AG04450 (cell line): Measurements from ENCODE around the gene KRT4. TPM values are rescaled to one million over a fixed set of nuclear protein-coding genes. Genes with fewer than 3 reads are reported as not detected.
"Not testable (repeated sequence)": the region's sequence is repeated elsewhere in the genome, so short reads cannot be mapped to it uniquely, and the experiment has no call there.

Experiments
- CTCF ChIA-PET: fragments of 300-600, 350-600 bp; formaldehyde crosslinking; extraction: SDS; loops from one replicate; lab custom pipeline; 2022; ENCODE audit warnings: antibody characterized with exemption, inconsistent platforms; lab: Charles Lee
- POLR2A ChIA-PET: fragments of 350-600 bp; formaldehyde crosslinking; extraction: SDS; loops from one replicate; lab custom pipeline; 2021; ENCODE audit warnings: antibody characterized with exemption, inconsistent platforms; lab: Yijun Ruan, JAX
- DNase-seq: peaks from one replicate; pipeline ENCODE4 v3.0.0-alpha.2; 2011; ENCODE audit warnings: low read depth, low spot score
- H3K27ac ChIP-seq: one replicate; pipeline ENCODE4 v1.5.1; 2012; ENCODE audit warnings: low read depth, low read length, control low read depth
- H3K27me3 ChIP-seq: one replicate; pipeline ENCODE4 v1.6.0; 2012; ENCODE audit warnings: low read length; ENCODE audit not compliant: control insufficient read depth, insufficient read depth
- H3K4me3 ChIP-seq: 2 replicates; pipeline ENCODE4 v1.5.1; 2011; ENCODE audit warnings: mild to moderate bottlenecking, low read depth, low read length, control low read depth
- H3K9me3 ChIP-seq: 2 replicates; pipeline ENCODE4 v1.5.1; 2012; ENCODE audit warnings: low read length; ENCODE audit not compliant: control insufficient read depth, insufficient read depth
- CTCF ChIP-seq: IDR thresholded peaks from 2 replicates; pipeline ENCODE4 v1.5.1; 2011; ENCODE audit warnings: low read depth, low read length, control low read depth, inconsistent platforms
- polyA plus RNA-seq: library from polyadenylated mRNA; depleted of rRNA; stranded (reverse); fragments of >200 nt; gene quantifications from 2 replicates; pipeline ENCODE4 v1.2.3, GENCODE V29; 2011

KRT4 gene
- polyA plus RNA-seq, 1 experiment, result 0.16 TPM

GRCh38 chr12:52765702-52766101 is 48.2 kb downstream of the KRT4 start:
- ChIA-PET CTCF (no interaction called here), POLR2A (no interaction called here)
- TF ChIP-seq CTCF, result no peak
- H3K9me3 ChIP-seq, result peaks cover 1% of the 10 kb centered on the region; the same call in 1 of the 2 replicates
- no peak overlapping the region for H3K4me3 ChIP-seq
- no peak overlapping the region for H3K27ac ChIP-seq
- no peaks in the 10 kb centered on the region for H3K27me3 ChIP-seq
- no peak for DNase-seq

- no peak overlapping the region for H3K27ac ChIP-seq
- DNase-seq, result no peak
- CTCF ChIA-PET, result no interaction called here
- H3K9me3 ChIP-seq, result peaks cover 10% of the 10 kb centered on the region; the same call in 1 of the 2 replicates
- no peak for TF ChIP-seq CTCF
- POLR2A ChIA-PET, result no interaction called here
- no peak overlapping the region for H3K4me3 ChIP-seq
- no peaks in the 10 kb centered on the region for H3K27me3 ChIP-seq
Measured at GRCh38 chr12:52763991-52764390, 49.9 kb downstream of the KRT4 start.

- Histone ChIP-seq H3K4me3 (no peak overlapping the region), H3K27me3 (no peaks in the 10 kb centered on the region), H3K9me3 (peaks cover 10% of the 10 kb centered on the region; the same call in 1 of the 2 replicates), H3K27ac (no peak overlapping the region)
- no peak for TF ChIP-seq CTCF
- ChIA-PET CTCF (no interaction called here), POLR2A (interaction anchor here (0.6 kb wide), 1 partner anchor 17 kb away, joined by 3 read pairs; no protein-coding TSS in a partner anchor)
- no peak for DNase-seq
Measured at GRCh38 chr12:52763036-52763659, 50.8 kb downstream of the KRT4 start.

- no peak overlapping the region for H3K27ac ChIP-seq
- no peak overlapping the region for H3K4me3 ChIP-seq
- DNase-seq, result no peak
- POLR2A ChIA-PET, result no interaction called here
- peaks cover 4% of the 10 kb centered on the region for H3K27me3 ChIP-seq
- CTCF ChIA-PET, result no interaction called here
- no peak for TF ChIP-seq CTCF
- H3K9me3 ChIP-seq, result peaks cover 10% of the 10 kb centered on the region; the same call in 1 of the 2 replicates
Measured at GRCh38 chr12:52761802-52762201, 52.1 kb downstream of the KRT4 start.

- H3K27me3 ChIP-seq, DNase-seq, H3K4me3 ChIP-seq, POLR2A ChIA-PET, CTCF ChIA-PET, H3K9me3 ChIP-seq, H3K27ac ChIP-seq: not testable (repeated sequence)
Measured at GRCh38 chr12:52761218-52761617, 52.7 kb downstream of the KRT4 start.
